C4-2B (cell line): ENCODE data around the gene SMOC1.

ENCODE experiments used
- ZFX ChIP-seq: fragments of 450-650 bp; IDR thresholded peaks from 2 replicates; pipeline ENCODE4 v1.6.1; 2017
- TF ChIP-seq, protein P1 (sequence below): fragments of 450-650 bp; conservative IDR thresholded peaks from 2 replicates; pipeline ENCODE4 v1.5.1; 2017; ENCODE audit warnings: mild to moderate bottlenecking

DNA sequence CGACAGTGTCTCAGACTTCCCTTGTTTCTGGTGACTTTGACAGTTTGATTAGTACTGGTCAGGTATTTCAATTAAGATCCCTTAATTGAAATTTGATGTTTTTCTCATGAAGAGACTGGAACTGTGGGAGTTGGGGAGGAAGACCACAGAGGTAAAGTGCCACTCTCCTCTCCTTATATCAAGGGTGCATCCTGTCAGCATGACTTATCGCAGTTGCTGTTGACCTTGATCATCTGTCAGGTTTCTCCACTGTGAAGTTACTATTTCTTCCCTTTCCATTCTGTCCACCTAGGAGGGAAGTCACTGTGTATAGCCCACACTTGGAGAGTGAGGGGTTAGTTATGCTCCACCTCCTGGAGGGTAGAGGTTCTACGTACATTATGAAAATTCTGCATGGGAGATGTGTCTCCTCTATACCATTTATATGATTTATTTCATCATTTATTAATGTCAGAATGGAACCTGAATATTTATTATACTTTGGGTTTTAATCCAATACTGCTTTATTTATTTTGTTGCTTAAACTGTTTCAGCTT is 40.3 kb upstream of the SMOC1 start:
- TF ChIP-seq, protein P1, sequence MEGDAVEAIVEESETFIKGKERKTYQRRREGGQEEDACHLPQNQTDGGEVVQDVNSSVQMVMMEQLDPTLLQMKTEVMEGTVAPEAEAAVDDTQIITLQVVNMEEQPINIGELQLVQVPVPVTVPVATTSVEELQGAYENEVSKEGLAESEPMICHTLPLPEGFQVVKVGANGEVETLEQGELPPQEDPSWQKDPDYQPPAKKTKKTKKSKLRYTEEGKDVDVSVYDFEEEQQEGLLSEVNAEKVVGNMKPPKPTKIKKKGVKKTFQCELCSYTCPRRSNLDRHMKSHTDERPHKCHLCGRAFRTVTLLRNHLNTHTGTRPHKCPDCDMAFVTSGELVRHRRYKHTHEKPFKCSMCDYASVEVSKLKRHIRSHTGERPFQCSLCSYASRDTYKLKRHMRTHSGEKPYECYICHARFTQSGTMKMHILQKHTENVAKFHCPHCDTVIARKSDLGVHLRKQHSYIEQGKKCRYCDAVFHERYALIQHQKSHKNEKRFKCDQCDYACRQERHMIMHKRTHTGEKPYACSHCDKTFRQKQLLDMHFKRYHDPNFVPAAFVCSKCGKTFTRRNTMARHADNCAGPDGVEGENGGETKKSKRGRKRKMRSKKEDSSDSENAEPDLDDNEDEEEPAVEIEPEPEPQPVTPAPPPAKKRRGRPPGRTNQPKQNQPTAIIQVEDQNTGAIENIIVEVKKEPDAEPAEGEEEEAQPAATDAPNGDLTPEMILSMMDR, result no peak; the same call in 1 of the 2 replicates
- TF ChIP-seq ZFX, result no peak
